GM12891 (cell line): ENCODE data around the gene CTSD.
A peak's percentile ranks its signal among the peaks of the same experiment; 100 is the strongest.

Source experiments
- DNase-seq: peaks from one replicate; pipeline ENCODE4 v3.0.0; 2011; ENCODE audit warnings: low spot score; ENCODE audit not compliant: insufficient read length
- FAIRE-seq: peaks from 2 replicates; lab custom pipeline; 2011; peaks lifted over from hg19 to GRCh38; lab: Jason Lieb, UNC
- PAX5 ChIP-seq: IDR thresholded peaks from 2 replicates; pipeline ENCODE4 v1.6.1; 2011; ENCODE audit warnings: low read length, moderate library complexity, mild to moderate bottlenecking; ENCODE audit not compliant: insufficient read depth, severe bottlenecking
- POLR2A ChIP-seq: IDR thresholded peaks from 2 replicates; pipeline ENCODE4 v1.6.1; 2011; ENCODE audit warnings: low read depth, low read length, control low read depth
- POLR2AphosphoS5 ChIP-seq: IDR thresholded peaks from 2 replicates; pipeline ENCODE4 v1.6.1; 2011; ENCODE audit warnings: low read depth, low read length, control low read depth
- POU2F2 ChIP-seq: IDR thresholded peaks from 2 replicates; pipeline ENCODE4 v1.6.1; 2011; ENCODE audit warnings: low read depth, mild to moderate bottlenecking, control low read depth, low read length, moderate library complexity
- SPI1 ChIP-seq: IDR thresholded peaks from 2 replicates; pipeline ENCODE4 v1.6.1; 2011; ENCODE audit warnings: low read depth, low read length, control low read depth
- TAF1 ChIP-seq: IDR thresholded peaks from 2 replicates; pipeline ENCODE4 v1.6.1; 2011; ENCODE audit warnings: low read depth, low read length, control low read depth

The CTSD gene

DNA sequence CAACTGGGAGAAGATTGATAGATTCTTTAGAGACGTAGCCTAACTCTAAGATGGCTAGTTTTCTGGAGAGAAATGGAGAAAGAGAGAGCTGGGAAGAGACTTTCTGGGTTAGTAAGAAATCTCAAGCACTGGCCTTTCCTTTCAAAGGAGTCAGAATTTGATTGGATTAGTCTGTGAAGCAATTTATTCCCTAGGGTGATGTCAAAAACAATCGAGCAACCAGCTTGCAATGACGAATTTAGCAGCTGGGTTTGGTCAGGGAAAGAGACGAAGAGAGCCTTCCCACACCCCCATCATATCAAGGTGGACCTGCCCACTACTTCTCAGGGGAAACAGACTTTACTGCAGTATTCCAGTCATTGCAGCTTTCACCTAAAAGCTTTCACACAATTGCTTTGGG is 56.0 kb downstream of the CTSD start:
- no peak for DNase-seq
- no peak for FAIRE-seq
- TF ChIP-seq SPI1 (no peak), POLR2A (no peak), POU2F2 (no peak), TAF1 (no peak), PAX5 (no peak)

DNA sequence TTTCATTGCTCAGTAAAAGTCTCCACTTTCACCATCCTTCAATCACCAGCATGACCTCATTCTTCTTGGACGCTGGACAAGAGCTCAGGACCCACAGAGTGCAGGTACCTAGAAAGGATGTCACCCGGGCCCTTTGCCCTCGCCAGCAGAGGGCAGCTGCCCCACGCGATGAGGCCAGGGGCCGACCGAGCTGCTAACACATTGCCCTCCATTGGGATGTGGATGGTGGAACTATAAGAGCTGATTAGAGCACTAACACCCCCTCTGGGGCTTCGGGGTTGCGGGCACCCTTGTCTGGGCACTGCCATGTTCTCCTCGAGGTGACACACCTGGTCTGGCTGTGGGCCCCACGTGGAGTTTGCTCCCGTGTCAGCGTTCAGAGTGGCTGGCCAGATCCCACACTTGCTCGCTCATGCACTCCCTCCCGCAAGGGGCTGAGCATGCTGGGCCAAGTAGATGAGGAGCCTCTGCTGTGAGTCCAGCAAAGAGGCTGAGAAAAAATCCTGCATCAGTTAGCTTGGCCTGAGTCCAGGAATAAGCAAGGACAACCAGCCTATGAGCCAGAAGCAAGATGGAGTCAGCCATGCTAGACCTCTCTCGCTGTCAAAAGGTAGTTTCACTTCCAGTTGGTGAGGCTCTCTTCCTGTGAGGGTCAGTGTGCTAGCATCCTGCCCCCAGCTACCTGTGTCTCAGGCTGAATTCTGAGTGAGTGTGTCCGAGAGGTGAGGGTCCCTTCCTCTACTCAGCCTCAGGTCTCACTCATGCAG is 56.9 kb downstream of the CTSD start:
- peak; percentile 13 for FAIRE-seq
- TF ChIP-seq POU2F2 (no peak), POLR2A (no peak), PAX5 (no peak), TAF1 (no peak), SPI1 (peak; percentile 75)
- no peak for DNase-seq

DNA sequence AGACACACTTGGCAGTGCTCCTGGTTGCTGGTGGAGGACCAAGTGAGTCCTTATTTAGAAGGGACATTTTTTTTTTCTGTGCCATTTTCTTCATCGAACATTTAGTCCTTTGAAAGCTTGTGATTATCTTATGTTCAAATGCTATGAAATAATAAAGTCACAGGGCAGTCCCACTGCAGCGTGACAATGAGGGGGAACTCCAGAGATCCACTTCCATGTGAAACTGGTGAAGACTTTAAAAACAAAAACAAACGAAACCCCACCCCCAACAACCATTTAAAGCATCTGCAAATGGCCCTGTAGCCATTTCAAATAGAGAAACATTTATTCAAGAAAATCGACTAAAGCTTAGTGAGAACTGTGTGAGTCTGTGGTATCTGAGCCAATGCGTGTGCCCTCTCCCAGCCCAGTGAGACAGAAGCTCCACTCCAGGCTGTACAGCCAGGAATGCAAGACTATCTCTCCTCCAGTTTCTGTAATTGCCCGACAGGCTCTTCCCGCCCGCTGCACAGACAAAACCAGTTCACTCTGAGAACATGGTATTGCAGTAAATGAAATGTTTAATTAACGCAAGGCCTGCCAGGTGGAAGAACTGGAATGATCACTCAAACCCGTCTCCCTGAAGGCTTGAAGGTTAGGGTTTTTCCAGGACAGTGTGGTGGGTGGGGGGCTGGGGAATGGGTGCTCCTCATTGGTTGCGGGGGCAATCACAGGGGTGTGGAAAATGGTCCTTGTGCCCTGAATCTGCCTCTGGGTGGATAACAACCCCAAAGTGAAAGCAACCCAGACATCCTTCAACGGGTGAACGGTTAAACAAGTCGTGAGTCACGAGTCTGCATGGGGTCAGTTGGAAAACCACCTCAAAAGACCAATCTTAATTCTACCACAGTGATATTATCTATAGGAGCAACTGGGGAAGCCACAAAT is 58.3 kb downstream of the CTSD start:
- no peak for DNase-seq
- FAIRE-seq = no peak
- no peak for TF ChIP-seq POLR2AphosphoS5
- no peak for TF ChIP-seq PAX5
- no peak for TF ChIP-seq POU2F2
- peak; percentile 22; the same call in 1 of the 2 replicates for TF ChIP-seq SPI1
- no peak for TF ChIP-seq TAF1
- TF ChIP-seq POLR2A = no peak

DNA sequence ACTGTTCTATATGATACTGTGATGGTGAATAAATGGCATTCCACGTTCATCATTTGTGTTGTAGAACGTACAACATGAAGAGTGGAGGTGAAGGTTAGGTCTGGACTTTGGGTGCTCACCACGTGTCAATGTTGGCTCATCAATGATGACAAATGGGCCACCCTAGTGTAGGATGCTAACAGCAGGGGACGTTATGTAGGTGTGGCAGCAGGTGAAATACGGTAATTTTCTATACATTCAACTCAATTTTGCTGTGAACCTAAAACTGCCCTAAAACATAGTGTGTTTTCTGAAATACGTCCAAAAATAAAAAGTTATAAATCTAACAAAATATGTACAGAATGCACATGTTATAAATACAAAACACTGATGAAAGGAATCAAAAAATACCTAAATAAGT is 60.6 kb downstream of the CTSD start:
- FAIRE-seq (no peak), DNase-seq (no peak)
- TF ChIP-seq SPI1 (no peak), POLR2A (no peak), POU2F2 (no peak), PAX5 (no peak), POLR2AphosphoS5 (no peak), TAF1 (no peak)
